Measurements from ENCODE around the gene HTT. TPM values are rescaled to one million over a fixed set of nuclear protein-coding genes. Genes with fewer than 3 reads are reported as not detected.

Gene HTT
- total and polyA plus RNA-seq, 9 donors, result 13.3 to 63.2 (median 38.6) TPM

DNA sequence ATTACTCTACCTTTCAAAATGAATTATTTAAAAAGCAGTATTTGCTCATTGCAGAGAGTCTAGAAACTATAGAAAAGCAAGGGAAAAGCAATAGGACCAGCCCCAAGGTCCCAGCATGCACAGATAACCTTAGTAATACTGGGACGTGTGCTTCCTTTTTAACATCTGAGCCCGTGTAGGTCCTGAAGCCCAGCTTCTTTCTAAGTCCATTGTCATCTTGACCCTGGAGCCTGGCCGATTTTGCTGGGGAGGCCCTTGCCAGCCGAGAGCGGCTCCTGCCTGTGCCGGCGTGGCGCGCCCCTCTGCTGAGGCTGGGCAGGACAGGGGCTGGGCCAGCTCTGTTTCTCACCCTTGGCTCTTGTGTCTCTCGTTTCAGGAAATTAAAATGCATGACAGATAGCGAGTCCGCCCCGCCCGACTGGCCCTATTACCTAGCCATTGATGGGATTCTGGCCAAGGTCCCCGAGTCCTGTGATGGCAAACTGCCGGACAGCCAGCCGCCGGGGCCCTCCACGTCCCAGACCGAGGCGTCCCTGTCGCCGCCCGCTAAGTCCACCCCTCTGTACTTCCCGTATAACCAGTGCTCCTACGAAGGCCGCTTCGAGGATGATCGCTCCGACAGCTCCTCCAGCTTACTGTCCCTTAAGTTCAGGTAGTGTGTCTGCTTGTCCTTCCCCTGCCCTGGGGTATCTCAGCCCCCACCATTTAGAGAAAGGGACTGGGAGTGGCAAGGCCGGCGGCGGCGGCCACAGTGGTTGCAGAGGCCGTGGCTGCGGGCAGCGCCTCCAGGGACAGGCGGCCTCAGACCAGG is 178.6 kb downstream of the HTT start:
- intact Hi-C loops (cut with DNase I), result no loop called here
- TF ChIP-seq POLR2A (IDR thresholded peaks at IDR 0.05) (no peak), EP300 (IDR thresholded peaks at IDR 0.05) (no peak)
- TF ChIP-seq, protein P1, sequence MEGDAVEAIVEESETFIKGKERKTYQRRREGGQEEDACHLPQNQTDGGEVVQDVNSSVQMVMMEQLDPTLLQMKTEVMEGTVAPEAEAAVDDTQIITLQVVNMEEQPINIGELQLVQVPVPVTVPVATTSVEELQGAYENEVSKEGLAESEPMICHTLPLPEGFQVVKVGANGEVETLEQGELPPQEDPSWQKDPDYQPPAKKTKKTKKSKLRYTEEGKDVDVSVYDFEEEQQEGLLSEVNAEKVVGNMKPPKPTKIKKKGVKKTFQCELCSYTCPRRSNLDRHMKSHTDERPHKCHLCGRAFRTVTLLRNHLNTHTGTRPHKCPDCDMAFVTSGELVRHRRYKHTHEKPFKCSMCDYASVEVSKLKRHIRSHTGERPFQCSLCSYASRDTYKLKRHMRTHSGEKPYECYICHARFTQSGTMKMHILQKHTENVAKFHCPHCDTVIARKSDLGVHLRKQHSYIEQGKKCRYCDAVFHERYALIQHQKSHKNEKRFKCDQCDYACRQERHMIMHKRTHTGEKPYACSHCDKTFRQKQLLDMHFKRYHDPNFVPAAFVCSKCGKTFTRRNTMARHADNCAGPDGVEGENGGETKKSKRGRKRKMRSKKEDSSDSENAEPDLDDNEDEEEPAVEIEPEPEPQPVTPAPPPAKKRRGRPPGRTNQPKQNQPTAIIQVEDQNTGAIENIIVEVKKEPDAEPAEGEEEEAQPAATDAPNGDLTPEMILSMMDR (IDR thresholded peaks at IDR 0.05), result no peak
- H3K36me3 ChIP-seq, result no peaks in the 10 kb centered on the region
- no peaks in the 10 kb centered on the region for H3K9me3 ChIP-seq
- no peak overlapping the region for H3K27ac ChIP-seq
- peaks cover 1% of the 10 kb centered on the region for H3K4me1 ChIP-seq (ENCODE audit: insufficient read depth)
- no peaks in the 10 kb centered on the region for H3K27me3 ChIP-seq
- H3K4me3 ChIP-seq, result no peak overlapping the region
- whole genome bisulfite sequencing, 3 donors, result 75 to 93% (median 92%) methylated on average over 38 of the region's 38 CpGs
- peak in 4 of 5 donors; percentile 6 to 23 (median 13) for DNase-seq

DNA sequence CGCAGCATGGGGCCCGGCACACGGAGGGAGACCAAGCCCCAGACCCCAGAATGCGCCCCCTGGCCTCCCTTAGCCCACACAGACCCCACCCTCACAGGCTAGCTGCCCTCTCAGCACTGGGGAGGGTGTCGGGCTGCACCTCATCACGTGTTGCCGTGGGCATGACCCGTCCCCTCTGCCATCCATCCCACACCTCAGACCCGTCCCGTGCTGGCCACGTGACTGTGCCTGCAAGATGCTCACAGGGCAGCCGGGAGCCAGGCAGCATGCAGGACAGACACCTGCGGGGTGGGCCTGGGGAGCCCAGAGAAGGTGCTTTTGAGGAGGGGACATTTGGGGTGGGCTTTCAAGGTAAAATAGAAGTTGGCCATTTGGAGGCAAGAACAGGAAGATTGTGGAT is 179.3 kb downstream of the HTT start:
- Histone ChIP-seq H3K27ac (no peak overlapping the region), H3K4me3 (no peak overlapping the region), H3K27me3 (no peaks in the 10 kb centered on the region), H3K36me3 (no peaks in the 10 kb centered on the region), H3K9me3 (no peaks in the 10 kb centered on the region), H3K4me1 (ENCODE audit: insufficient read depth) (peaks cover 1% of the 10 kb centered on the region)
- 84 to 95% (median 93%) methylated on average over 13 of the region's 13 CpGs for WGBS, 3 donors
- no peak for TF ChIP-seq EP300 (IDR thresholded peaks at IDR 0.05)
- TF ChIP-seq, protein P1 (IDR thresholded peaks at IDR 0.05), result no peak
- no peak for TF ChIP-seq POLR2A (IDR thresholded peaks at IDR 0.05)
- DNase-seq, result peak in 3 of 5 donors; percentile 3 to 15 (median 4)
- intact Hi-C loops (cut with DNase I), result no loop called here

DNA sequence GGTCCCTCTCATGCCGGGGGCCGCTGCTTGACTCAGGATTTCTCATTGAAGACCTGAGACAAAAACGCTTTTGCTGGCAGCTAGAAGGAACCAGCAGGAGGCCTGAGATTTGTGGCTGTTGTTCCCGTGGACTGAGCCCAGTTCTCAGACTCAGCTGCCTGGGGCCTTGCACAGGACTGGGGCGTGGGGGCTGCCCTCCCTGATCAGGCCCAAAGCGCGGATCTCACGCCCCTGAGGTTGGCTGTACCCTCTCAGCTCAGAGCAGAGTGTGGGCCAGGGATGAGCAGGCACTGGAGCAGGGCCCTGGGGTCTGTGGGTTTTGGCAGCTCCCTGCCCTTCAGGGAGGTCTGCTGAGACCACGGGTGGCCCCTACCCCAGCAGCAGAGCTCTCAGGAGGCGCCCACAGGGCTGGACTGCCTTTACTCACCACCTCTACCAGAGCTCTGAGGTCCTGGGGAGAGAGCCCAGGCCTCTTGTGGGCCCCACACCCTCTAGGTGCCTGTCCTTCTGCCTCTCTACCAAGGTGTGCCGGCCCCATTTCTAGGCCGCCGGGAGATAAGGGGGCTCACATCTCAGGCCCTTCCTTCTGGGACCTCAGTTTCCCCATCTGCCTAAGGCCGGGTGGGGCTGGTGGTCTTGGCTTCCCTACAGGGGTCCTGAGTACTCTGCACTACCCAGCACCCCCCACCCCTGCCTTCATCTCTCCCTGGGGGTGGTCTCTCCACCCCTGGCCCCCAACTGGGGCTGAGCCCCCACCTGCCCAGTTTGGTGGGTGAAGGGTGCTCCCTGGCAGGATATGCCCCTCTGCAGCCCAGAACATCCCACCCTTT is 180.0 kb downstream of the HTT start:
- H3K27me3 ChIP-seq, result no peaks in the 10 kb centered on the region
- no peaks in the 10 kb centered on the region for H3K36me3 ChIP-seq
- peak in 3 of 5 donors; percentile 12 to 13 (median 13) for DNase-seq
- no peak overlapping the region for H3K4me3 ChIP-seq
- peaks cover 1% of the 10 kb centered on the region for H3K4me1 ChIP-seq (ENCODE audit: insufficient read depth)
- intact Hi-C loops (cut with DNase I), result no loop called here
- H3K9me3 ChIP-seq, result no peaks in the 10 kb centered on the region
- TF ChIP-seq, protein P1 (IDR thresholded peaks at IDR 0.05), result no peak
- TF ChIP-seq POLR2A (IDR thresholded peaks at IDR 0.05) (no peak), EP300 (IDR thresholded peaks at IDR 0.05) (no peak)
- H3K27ac ChIP-seq, result no peak overlapping the region
- 88 to 89% (median 89%) methylated on average over 14 of the region's 14 CpGs for WGBS, 3 donors

DNA sequence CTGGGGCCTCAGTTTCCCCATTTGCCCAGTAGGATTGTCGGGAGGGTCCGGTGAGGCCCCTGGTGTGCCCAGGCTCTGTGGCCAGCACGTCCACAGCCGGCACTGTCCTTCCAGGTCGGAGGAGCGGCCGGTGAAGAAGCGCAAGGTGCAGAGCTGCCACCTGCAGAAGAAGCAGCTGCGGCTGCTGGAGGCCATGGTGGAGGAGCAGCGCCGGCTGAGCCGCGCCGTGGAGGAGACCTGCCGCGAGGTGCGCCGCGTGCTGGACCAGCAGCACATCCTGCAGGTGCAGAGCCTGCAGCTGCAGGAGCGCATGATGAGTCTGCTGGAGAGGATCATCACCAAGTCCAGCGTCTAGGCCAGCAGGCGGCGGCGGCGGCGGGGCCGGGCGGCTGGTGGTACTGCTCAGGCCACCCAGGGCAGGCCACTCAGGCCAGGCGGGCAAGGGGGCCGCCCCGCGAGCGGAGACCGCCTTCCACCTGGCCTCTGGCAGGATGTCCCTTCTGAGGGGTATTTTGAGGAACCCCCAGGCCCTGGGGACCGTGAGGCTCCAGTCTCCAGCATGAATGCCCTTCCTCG is 181.2 kb downstream of the HTT start:
- H3K27ac ChIP-seq, result no peak overlapping the region
- WGBS, 3 donors, result 93 to 97% (median 94%) methylated on average over 31 to 36 of the region's 36 CpGs
- H3K4me3 ChIP-seq, result no peak overlapping the region
- H3K4me1 ChIP-seq (ENCODE audit: insufficient read depth), result peaks cover 1% of the 10 kb centered on the region
- TF ChIP-seq POLR2A (IDR thresholded peaks at IDR 0.05) (no peak), EP300 (IDR thresholded peaks at IDR 0.05) (no peak)
- TF ChIP-seq, protein P1 (IDR thresholded peaks at IDR 0.05), result no peak
- H3K36me3 ChIP-seq, result no peaks in the 10 kb centered on the region
- peak in 2 of 5 donors; percentile 12 to 17 for DNase-seq
- no peaks in the 10 kb centered on the region for H3K9me3 ChIP-seq
- intact Hi-C loops (cut with DNase I), result no loop called here
- H3K27me3 ChIP-seq, result no peaks in the 10 kb centered on the region
